GM12878 (cell line): ENCODE data around the gene SURF4. TPM values are rescaled to one million over a fixed set of nuclear protein-coding genes. Genes with fewer than 3 reads are reported as not detected.
A peak's percentile ranks its signal among the peaks of the same experiment; 100 is the strongest.

Source experiments
- ATAC-seq: fragments of 200-7000 bp; cut with Tn5 transposase; 3 replicates; pipeline ENCODE4 v1.9.1; 2020; ENCODE audit warnings: mild to moderate bottlenecking, moderate library complexity
- BruUV-seq: library from RNA; stranded (reverse); fragments of 400-500 nt; replicated peaks from 2 replicates; lab custom pipeline; 2021; lab: Mats Ljungman, UMichigan
- CTCF ChIA-PET: fragments of 300-600 bp; sonication (Branson Sonifier 250); formaldehyde crosslinking; extraction: SDS; loops from one replicate; lab custom pipeline; 2021; ENCODE audit warnings: inconsistent platforms; lab: Yijun Ruan, JAX
- POLR2A ChIA-PET: fragments of 350-600 bp; formaldehyde crosslinking; extraction: SDS; loops from one replicate; lab custom pipeline; 2021; ENCODE audit warnings: inconsistent platforms; lab: Charles Lee
- RAD21 ChIA-PET: fragments of 300-600 bp; sonication (Branson Sonifier 250); formaldehyde crosslinking; loops from one replicate; lab custom pipeline; 2023; ENCODE audit warnings: antibody characterized with exemption; ENCODE audit not compliant: unreplicated experiment; lab: Charles Lee
- SMC1A ChIA-PET: fragments of 300-600 bp; sonication (Branson Sonifier 250); formaldehyde crosslinking; loops from one replicate; lab custom pipeline; 2023; ENCODE audit not compliant: unreplicated experiment, uncharacterized antibody; lab: Charles Lee
- DNase-seq: peaks from one replicate; pipeline ENCODE4 v3.0.0-alpha.2; 2011; ENCODE audit warnings: low read depth, low spot score
- FAIRE-seq: peaks from 3 replicates; lab custom pipeline; 2011; peaks lifted over from hg19 to GRCh38; lab: Jason Lieb, UNC
- H2AFZ ChIP-seq: 2 replicates; pipeline ENCODE4 v1.6.0; 2011; ENCODE audit warnings: low read depth, low read length, control low read depth; ENCODE audit not compliant: control insufficient read depth
- H3K27ac ChIP-seq: 2 replicates; pipeline ENCODE4 v1.5.1; 2011; ENCODE audit warnings: control low read depth; ENCODE audit not compliant: control insufficient read depth, insufficient read depth
- H3K27me3 ChIP-seq, 2 experiments: replicated peaks in 1 of 2; 2 replicates each; pipeline versions ENCODE4 v1.6.0 to v1.6.1; 2011; ENCODE audit warnings: low read length in 1 of 2; ENCODE audit not compliant: control insufficient read depth in 2 of 2, insufficient read depth in 2 of 2
- H3K36me3 ChIP-seq, 2 experiments: 2 replicates each; pipeline ENCODE4 v1.5.1; 2011; ENCODE audit warnings: low read length in 1 of 2; ENCODE audit not compliant: control insufficient read depth in 2 of 2, insufficient read depth in 2 of 2
- H3K4me1 ChIP-seq: 2 replicates; pipeline ENCODE4 v1.6.1; 2011; ENCODE audit warnings: mild to moderate bottlenecking, low read length, moderate library complexity, mixed read lengths; ENCODE audit not compliant: control insufficient read depth, insufficient read depth
- H3K4me2 ChIP-seq: 2 replicates; pipeline ENCODE4 v1.6.0; 2011; ENCODE audit warnings: control low read depth; ENCODE audit not compliant: control insufficient read depth, insufficient read depth
- H3K4me3 ChIP-seq: fragments of 200-600 bp; sonication (generic); 2 replicates; pipeline ENCODE4 v1.5.1; 2016
- H3K79me2 ChIP-seq: 2 replicates; pipeline ENCODE4 v1.6.0; 2011; ENCODE audit warnings: low read length; ENCODE audit not compliant: control insufficient read depth, insufficient read depth
- H3K9ac ChIP-seq: 2 replicates; pipeline ENCODE4 v1.8.0; 2011; ENCODE audit warnings: low read length, control low read depth, mixed read lengths; ENCODE audit not compliant: control insufficient read depth, insufficient read depth
- H3K9me3 ChIP-seq: replicated peaks from 3 replicates; pipeline ENCODE4 v1.5.1; 2011; ENCODE audit warnings: mild to moderate bottlenecking, low read length; ENCODE audit not compliant: control insufficient read depth, insufficient read depth
- H4K20me1 ChIP-seq: 2 replicates; pipeline ENCODE4 v1.6.0; 2011; ENCODE audit not compliant: control insufficient read depth, insufficient read depth
- BCL3 ChIP-seq: IDR thresholded peaks from 2 replicates; pipeline ENCODE4 v1.6.1; 2011; ENCODE audit warnings: borderline replicate concordance, low read depth, mild to moderate bottlenecking, moderate library complexity, low read length; ENCODE audit not compliant: insufficient read depth, poor library complexity, severe bottlenecking
- CHD2 ChIP-seq: IDR thresholded peaks from 2 replicates; pipeline ENCODE4 v1.6.1; 2011; ENCODE audit warnings: low read depth, low read length, improper control_type of control experiment, borderline replicate concordance
- IRF4 ChIP-seq: IDR thresholded peaks from 2 replicates; pipeline ENCODE4 v1.6.1; 2011; ENCODE audit warnings: low read depth, low read length
- PAX5 ChIP-seq: IDR thresholded peaks from 2 replicates; pipeline ENCODE4 v1.6.1; 2011; ENCODE audit warnings: low read depth, low read length, borderline replicate concordance
- TBL1XR1 ChIP-seq: IDR thresholded peaks from 2 replicates; pipeline ENCODE4 v1.6.1; 2012; ENCODE audit warnings: low read depth, low read length, improper control_type of control experiment
- ZNF592 ChIP-seq: fragments of 450-650 bp; IDR thresholded peaks from 2 replicates; pipeline ENCODE4 v1.6.1; 2017; ENCODE audit warnings: mild to moderate bottlenecking, moderate library complexity
- WGBS: methylation state at CpG from one replicate; pipeline ENCODE4 v1.1.6; 2016; ENCODE audit warnings: low lambda C conversion rate; ENCODE audit not compliant: insufficient replicate concordance, insufficient coverage; ENCODE audit errors: missing lambda C conversion rate; 5-methylcytosine and 5-hydroxymethylcytosine counted together
- in situ Hi-C: fragments of 300-500 bp; cut with MboI; formaldehyde crosslinking; loops from 9 replicates; pipeline ENCODE4 v1.14.3; 2018; ENCODE audit warnings: mixed read lengths
- intact Hi-C: fragments of 100-400 bp; cut with micrococcal nuclease; formaldehyde crosslinking; loops from one replicate; pipeline ENCODE4 v1.14.2; 2022; ENCODE audit not compliant: unreplicated experiment
- polyA plus RNA-seq, 11 experiments: library from polyadenylated mRNA; depleted of rRNA in 4 of 11; unstranded in 6 of 11; stranded (reverse) in 5 of 11; fragments of >200 nt; fragmentation: Nextera tagmentation in 4 of 11; fragmentation: Illumina TruSeq in 1 of 11; extraction: Ambion mirVana in 4 of 11; extraction: Trizol in 1 of 11; gene quantifications; 1 replicate in 1 of 11; 2 replicates in 10 of 11; pipeline versions ENCODE4 v1.2.1 to v1.2.3, GENCODE V29; 2011 to 2016; ENCODE audit warnings: inconsistent platforms in 2 of 11, missing spikeins in 2 of 11, low read depth in 1 of 11
- total RNA-seq, 4 experiments: library from RNA; depleted of rRNA in 3 of 4; stranded (reverse); fragments of >200 nt in 3 of 4; fragmentation: Illumina TruSeq in 1 of 4; extraction: Trizol in 1 of 4; gene quantifications; 2 replicates each; pipeline versions ENCODE4 v1.2.1 to v1.2.3, GENCODE V29; 2013 to 2021

The SURF4 gene
- total and polyA plus RNA-seq, 10 of the 15 experiments (the other 5 are each of a cell fraction or from before 2014, with no cell fraction given), result 6.4 to 134 (median 78.7) TPM

GRCh38 chr9:133419005-133419404 is 43.1 kb upstream of the SURF4 start:
- BruUV-seq, result no TSS peak
- intact Hi-C loops (loop anchor here (5.0 kb wide), 2 partner anchors 42 to 58 kb away; partner anchors contain the start of genes SLC2A6, STKLD1 and SURF4), in situ Hi-C loops (no loop called here)
- DNase-seq (no peak), FAIRE-seq (no peak), ATAC-seq (no peak)
- Histone ChIP-seq H3K36me3 (peaks cover 4 to 5% of the 10 kb centered on the region in 2 experiments; a peak in 3 of 4 replicates), H3K79me2 (peaks cover 42% of the 10 kb centered on the region), H3K27ac (no peak overlapping the region; the same call in 1 of the 2 replicates), H3K4me1 (peaks cover 51% of the 10 kb centered on the region), H3K27me3 (no peaks in the 10 kb centered on the region), H3K9ac (peak overlapping the region; percentile 80; the same call in 1 of the 2 replicates), H4K20me1 (no peaks in the 10 kb centered on the region), H2AFZ (no peak overlapping the region)
- ChIA-PET CTCF (interaction anchor here (1.2 to 1.5 kb wide), 3 partner anchors 9 to 18 kb away, joined by 3 read pairs; no protein-coding TSS in a partner anchor), SMC1A (interaction anchor here (0.9 to 1.5 kb wide), 2 partner anchors 57 to 59 kb away, joined by 3 read pairs; no protein-coding TSS in a partner anchor), RAD21 (no interaction called here)
- TF ChIP-seq PAX5, result no peak
- TF ChIP-seq, all 136 proteins: peak for 0
- Histone ChIP-seq H3K4me3 (peak overlapping the region; percentile 89), H3K9me3 (no peaks in the 10 kb centered on the region; the same call in 1 of the 3 replicates), H3K4me2 (peak overlapping the region; percentile 56)
- 87% methylated on average over 13 of the region's 13 CpGs for WGBS
- POLR2A ChIA-PET, result interaction anchor here (0.6 to 2.2 kb wide), 3 partner anchors 40 to 644 kb away, joined by 3 to 7 read pairs (median 3); partner anchors contain the start of genes CACFD1 and SLC2A6

- Histone ChIP-seq H3K4me3 (peak within 1 kb of the TSS; percentile 89), H2AFZ (peak within 1 kb of the TSS; percentile 63), H3K27ac (peak within 1 kb of the TSS; percentile 90), H3K9ac (peak within 1 kb of the TSS; percentile 80), H3K4me1 (peaks cover 51% of the 10 kb centered on the region), H3K4me2 (peak within 1 kb of the TSS; percentile 99), H3K36me3 (peaks cover 9% of the 10 kb centered on the region in 2 experiments; a peak in 3 of 4 replicates), H3K79me2 (peaks cover 43% of the 10 kb centered on the region), H3K9me3 (no peaks in the 10 kb centered on the region; the same call in 1 of the 3 replicates), H4K20me1 (no peaks in the 10 kb centered on the region), H3K27me3 (no peaks in the 10 kb centered on the region)
- ChIA-PET CTCF (interaction anchor here (1.2 to 2.8 kb wide), 3 partner anchors 10 to 232 kb away, joined by 3 to 12 read pairs (median 4); no protein-coding TSS in a partner anchor), RAD21 (interaction anchor here (0.6 kb wide), 1 partner anchor 61 kb away, joined by 3 read pairs; the partner anchor contains the start of genes SURF1 and SURF2), SMC1A (interaction anchor here (0.9 to 1.5 kb wide), 2 partner anchors 59 to 60 kb away, joined by 3 read pairs; no protein-coding TSS in a partner anchor), POLR2A (interaction anchor here (0.6 to 2.2 kb wide), 5 partner anchors 13 to 645 kb away, joined by 3 to 7 read pairs (median 3); partner anchors contain the start of genes CACFD1 and SLC2A6)
- ATAC-seq, result peak; percentile 74
- 1% methylated on average over 75 of the region's 75 CpGs for WGBS
- FAIRE-seq, result peak; percentile 49
- intact Hi-C loops (loop anchor here (5.0 kb wide), 2 partner anchors 40 to 60 kb away; partner anchors contain the start of genes SLC2A6, STKLD1 and SURF4), in situ Hi-C loops (no loop called here)
- DNase-seq, result peak; percentile 73
- TSS peak; percentile 76 for BruUV-seq
- TF ChIP-seq ZNF592, result 0 out of 2 replicates have a peak, but pooled peaks have one; percentile 61
- TF ChIP-seq BCL3, result peak; percentile 72
- peak; percentile 75 for TF ChIP-seq TBL1XR1
- TF ChIP-seq IRF4, result peak; percentile 71
- peak; percentile 46; the same call in 1 of the 2 replicates for TF ChIP-seq CHD2
These were observed 41.9 kb upstream of the SURF4 start, which contains the start of gene REXO4 for GRCh38 chr9:133417541-133418461. Gene REXO4 (minus strand): TSS chr9:133418010. CDS start chr9:133417844, 166 bp downstream.
